ENCODE data around the gene FCN3.

Gene FCN3

GRCh38 chr1:27399251-27400025 is 24.8 kb upstream of the FCN3 start:
- in situ Hi-C loops (cut with MboI; ENCODE audit: low sequenced_read_pairs, unreplicated experiment), result loop anchor here (10.0 kb wide), 2 partner anchors 205 to 265 kb away; partner anchors contain the start of gene AHDC1
- TF ChIP-seq CTCF (IDR thresholded peaks at IDR 0.05; ENCODE audit: borderline replicate concordance, control extremely low read depth, extremely low read depth, insufficient read depth, missing control alignments), result no peak
- DNase-seq (ENCODE audit: low spot score), result no peak

GRCh38 chr1:27398405-27399149 is 24.0 kb upstream of the FCN3 start:
- no peak for DNase-seq (ENCODE audit: low spot score)
- in situ Hi-C loops (cut with MboI; ENCODE audit: low sequenced_read_pairs, unreplicated experiment), result loop anchor here (10.0 kb wide), 2 partner anchors 206 to 266 kb away; partner anchors contain the start of gene AHDC1
- TF ChIP-seq CTCF (IDR thresholded peaks at IDR 0.05; ENCODE audit: borderline replicate concordance, control extremely low read depth, extremely low read depth, insufficient read depth, missing control alignments), result no peak

GRCh38 chr1:27397749-27398148 is 23.1 kb upstream of the FCN3 start:
- no peak for DNase-seq (ENCODE audit: low spot score)
- no peak for TF ChIP-seq CTCF (IDR thresholded peaks at IDR 0.05; ENCODE audit: borderline replicate concordance, control extremely low read depth, extremely low read depth, insufficient read depth, missing control alignments)
- in situ Hi-C loops (cut with MboI; ENCODE audit: low sequenced_read_pairs, unreplicated experiment), result loop anchor here (10.0 kb wide), 2 partner anchors 207 to 267 kb away; partner anchors contain the start of gene AHDC1

- no peak for TF ChIP-seq CTCF (IDR thresholded peaks at IDR 0.05; ENCODE audit: borderline replicate concordance, control extremely low read depth, extremely low read depth, insufficient read depth, missing control alignments)
- DNase-seq (ENCODE audit: low spot score), result no peak
- in situ Hi-C loops (cut with MboI; ENCODE audit: low sequenced_read_pairs, unreplicated experiment), result loop anchor here (10.0 kb wide), 2 partner anchors 208 to 268 kb away; partner anchors contain the start of gene AHDC1
These were observed 22.5 kb upstream of the FCN3 start for GRCh38 chr1:27397110-27397509.

GRCh38 chr1:27395441-27396195 is 21.0 kb upstream of the FCN3 start:
- TF ChIP-seq CTCF (IDR thresholded peaks at IDR 0.05; ENCODE audit: borderline replicate concordance, control extremely low read depth, extremely low read depth, insufficient read depth, missing control alignments), result peak; percentile 97
- in situ Hi-C loops (cut with MboI; ENCODE audit: low sequenced_read_pairs, unreplicated experiment), result loop anchor here (10.0 kb wide), 2 partner anchors 209 to 269 kb away; partner anchors contain the start of gene AHDC1
- peak; percentile 91 for DNase-seq (ENCODE audit: low spot score)

- in situ Hi-C loops (cut with MboI; ENCODE audit: low sequenced_read_pairs, unreplicated experiment), result loop anchor here (5.0 to 10.0 kb wide), 3 partner anchors 98 to 270 kb away; partner anchors contain the start of gene AHDC1
- TF ChIP-seq CTCF (IDR thresholded peaks at IDR 0.05; ENCODE audit: borderline replicate concordance, control extremely low read depth, extremely low read depth, insufficient read depth, missing control alignments), result no peak
- DNase-seq (ENCODE audit: low spot score), result no peak
These were observed 20.3 kb upstream of the FCN3 start for GRCh38 chr1:27394925-27395324.
